CD4-positive, alpha-beta T cell treated with Interleukin-4 for 1 hour (primary cell): Measurements from ENCODE around the gene UBE2QL1.

ENCODE experiments used
- DNase-seq, 2 donors: peaks; one replicate each; pipeline ENCODE4 v3.0.0-alpha.2; 2020 to 2022

UBE2QL1 gene

GRCh38 chr5:6480133-6481051 is 31.7 kb downstream of the UBE2QL1 start:
- DNase-seq = no peak

- no peak for DNase-seq
Observed at GRCh38 chr5:6482735-6483134, 34.1 kb downstream of the UBE2QL1 start.

GRCh38 chr5:6483880-6484382 is 35.3 kb downstream of the UBE2QL1 start:
- no peak for DNase-seq

- DNase-seq = no peak
Observed at GRCh38 chr5:6484446-6484845, 35.8 kb downstream of the UBE2QL1 start.

- DNase-seq = no peak
Observed at GRCh38 chr5:6484899-6485298, 36.2 kb downstream of the UBE2QL1 start.

GRCh38 chr5:6485441-6485840 is 36.8 kb downstream of the UBE2QL1 start:
- no peak for DNase-seq

GRCh38 chr5:6486074-6486473 is 37.4 kb downstream of the UBE2QL1 start:
- no peak for DNase-seq

- no peak for DNase-seq
Observed at GRCh38 chr5:6487081-6487480, 38.4 kb downstream of the UBE2QL1 start.

GRCh38 chr5:6488021-6488420 is 39.4 kb downstream of the UBE2QL1 start:
- DNase-seq = no peak

- no peak for DNase-seq
Observed at GRCh38 chr5:6489643-6490185, 41.1 kb downstream of the UBE2QL1 start.

- no peak for DNase-seq
Observed at GRCh38 chr5:6490246-6490645, 41.6 kb downstream of the UBE2QL1 start.

- no peak for DNase-seq
Observed at GRCh38 chr5:6490693-6491092, 42.0 kb downstream of the UBE2QL1 start.

GRCh38 chr5:6491196-6491918 is 42.7 kb downstream of the UBE2QL1 start:
- DNase-seq = no peak

- DNase-seq = no peak
Observed at GRCh38 chr5:6491919-6492290, 43.2 kb downstream of the UBE2QL1 start.

GRCh38 chr5:6492934-6493333 is 44.3 kb downstream of the UBE2QL1 start:
- DNase-seq = no peak

GRCh38 chr5:6493681-6494454 is 45.2 kb downstream of the UBE2QL1 start:
- no peak for DNase-seq

- no peak for DNase-seq
Observed at GRCh38 chr5:6494939-6495338, 46.3 kb downstream of the UBE2QL1 start.

GRCh38 chr5:6495433-6496206 is 47.0 kb downstream of the UBE2QL1 start:
- no peak for DNase-seq

GRCh38 chr5:6496207-6496584 is 47.5 kb downstream of the UBE2QL1 start:
- no peak for DNase-seq

GRCh38 chr5:6496636-6497035 is 48.0 kb downstream of the UBE2QL1 start:
- no peak for DNase-seq

- DNase-seq = no peak
Observed at GRCh38 chr5:6497262-6497661, 48.6 kb downstream of the UBE2QL1 start.

GRCh38 chr5:6498968-6499367 is 50.3 kb downstream of the UBE2QL1 start:
- no peak for DNase-seq
